Right atrium auricular region (tissue), 2 donors: ENCODE data around the gene DPF3. TPM values are rescaled to one million over a fixed set of nuclear protein-coding genes. Genes with fewer than 3 reads are reported as not detected.

Source experiments
- DNase-seq: peaks from one replicate; pipeline ENCODE4 v3.0.0-alpha.2; 2019; ENCODE audit warnings: low spot score
- H3K27ac ChIP-seq, 2 donors: fragments of 200-600 bp; sonication (generic); 1 replicate in 1 of 2; 2 replicates in 1 of 2; pipeline ENCODE4 v1.5.1; 2016 to 2019
- H3K27me3 ChIP-seq, 2 donors: fragments of 200-600 bp; sonication (generic); one replicate each; pipeline versions ENCODE4 v1.5.1 to v1.6.0; 2017 to 2019
- H3K36me3 ChIP-seq: fragments of 200-600 bp; sonication (generic); one replicate; pipeline ENCODE4 v1.5.1; 2016
- H3K4me1 ChIP-seq, 2 donors: fragments of 200-600 bp; sonication (generic); one replicate each; pipeline versions ENCODE4 v1.5.1 to v1.6.0; 2017 to 2019
- H3K4me3 ChIP-seq, 2 donors: fragments of 200-600 bp; sonication (generic); 1 replicate in 1 of 2; 2 replicates in 1 of 2; pipeline ENCODE4 v1.5.1; 2017 to 2019; ENCODE audit warnings: mild to moderate bottlenecking in 1 of 2, moderate library complexity in 1 of 2
- H3K9me3 ChIP-seq, 2 donors: fragments of 200-600 bp; sonication (generic); one replicate each; pipeline ENCODE4 v1.5.1; 2019
- total RNA-seq, 2 donors: library from RNA; depleted of rRNA; stranded (reverse); fragments of >200 nt; gene quantifications; one replicate each; pipeline ENCODE4 v1.1.0, GENCODE V29; 2016
- TF ChIP-seq, protein P1 (sequence below), 2 donors: fragments of 200-600 bp; sonication (generic); IDR thresholded peaks; one replicate each; pipeline ENCODE4 v1.5.1; 2019; ENCODE audit warnings: antibody characterized with exemption in 2 of 2

Gene DPF3
- total RNA-seq, 2 donors from 2014 or later: 14.7 to 26.6 TPM

GRCh38 chr14:72634691-72635616 lies 258.9 kb downstream of the DPF3 start:
- TF ChIP-seq, protein P1, sequence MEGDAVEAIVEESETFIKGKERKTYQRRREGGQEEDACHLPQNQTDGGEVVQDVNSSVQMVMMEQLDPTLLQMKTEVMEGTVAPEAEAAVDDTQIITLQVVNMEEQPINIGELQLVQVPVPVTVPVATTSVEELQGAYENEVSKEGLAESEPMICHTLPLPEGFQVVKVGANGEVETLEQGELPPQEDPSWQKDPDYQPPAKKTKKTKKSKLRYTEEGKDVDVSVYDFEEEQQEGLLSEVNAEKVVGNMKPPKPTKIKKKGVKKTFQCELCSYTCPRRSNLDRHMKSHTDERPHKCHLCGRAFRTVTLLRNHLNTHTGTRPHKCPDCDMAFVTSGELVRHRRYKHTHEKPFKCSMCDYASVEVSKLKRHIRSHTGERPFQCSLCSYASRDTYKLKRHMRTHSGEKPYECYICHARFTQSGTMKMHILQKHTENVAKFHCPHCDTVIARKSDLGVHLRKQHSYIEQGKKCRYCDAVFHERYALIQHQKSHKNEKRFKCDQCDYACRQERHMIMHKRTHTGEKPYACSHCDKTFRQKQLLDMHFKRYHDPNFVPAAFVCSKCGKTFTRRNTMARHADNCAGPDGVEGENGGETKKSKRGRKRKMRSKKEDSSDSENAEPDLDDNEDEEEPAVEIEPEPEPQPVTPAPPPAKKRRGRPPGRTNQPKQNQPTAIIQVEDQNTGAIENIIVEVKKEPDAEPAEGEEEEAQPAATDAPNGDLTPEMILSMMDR (IDR thresholded peaks at IDR 0.05): no peak
- Histone ChIP-seq H3K27ac (no peak overlapping the region), H3K27me3 (no peaks in the 10 kb centered on the region), H3K9me3 (peaks cover 0 to 6% of the 10 kb centered on the region in 2 donors), H3K4me3 (no peak overlapping the region), H3K36me3 (no peaks in the 10 kb centered on the region), H3K4me1 (peaks cover 0 to 9% of the 10 kb centered on the region in 2 donors)
- no peak for DNase-seq

- H3K27me3 ChIP-seq: no peaks in the 10 kb centered on the region
- no peak overlapping the region for H3K4me3 ChIP-seq
- peaks cover 0 to 9% of the 10 kb centered on the region in 2 donors for H3K4me1 ChIP-seq
- H3K36me3 ChIP-seq: no peaks in the 10 kb centered on the region
- H3K27ac ChIP-seq: no peak overlapping the region
- no peak for DNase-seq
- TF ChIP-seq, protein P1 (IDR thresholded peaks at IDR 0.05): no peak
- H3K9me3 ChIP-seq: no peaks in the 10 kb centered on the region
These were observed 260.4 kb downstream of the DPF3 start for GRCh38 chr14:72633551-72633950.

- Histone ChIP-seq H3K9me3 (no peaks in the 10 kb centered on the region), H3K27me3 (no peaks in the 10 kb centered on the region), H3K4me1 (peaks cover 0 to 9% of the 10 kb centered on the region in 2 donors), H3K4me3 (no peak overlapping the region), H3K36me3 (no peaks in the 10 kb centered on the region), H3K27ac (no peak overlapping the region)
- TF ChIP-seq, protein P1 (IDR thresholded peaks at IDR 0.05): no peak
- DNase-seq: no peak
These were observed 261.2 kb downstream of the DPF3 start for GRCh38 chr14:72632727-72633126.

- peaks cover 0 to 9% of the 10 kb centered on the region in 2 donors for H3K4me1 ChIP-seq
- peaks cover 0 to 6% of the 10 kb centered on the region in 2 donors for H3K9me3 ChIP-seq
- no peak overlapping the region for H3K4me3 ChIP-seq
- no peak overlapping the region for H3K27ac ChIP-seq
- TF ChIP-seq, protein P1 (IDR thresholded peaks at IDR 0.05): no peak
- no peak for DNase-seq
- H3K36me3 ChIP-seq: no peaks in the 10 kb centered on the region
- H3K27me3 ChIP-seq: no peaks in the 10 kb centered on the region
These were observed 262.5 kb downstream of the DPF3 start for GRCh38 chr14:72631401-72631800.

GRCh38 chr14:72630374-72630773 lies 263.5 kb downstream of the DPF3 start:
- H3K27me3 ChIP-seq: no peaks in the 10 kb centered on the region
- H3K36me3 ChIP-seq: no peaks in the 10 kb centered on the region
- peaks cover 0 to 6% of the 10 kb centered on the region in 2 donors for H3K9me3 ChIP-seq
- no peak overlapping the region for H3K27ac ChIP-seq
- no peak overlapping the region for H3K4me3 ChIP-seq
- TF ChIP-seq, protein P1 (IDR thresholded peaks at IDR 0.05): no peak
- peaks cover 0 to 9% of the 10 kb centered on the region in 2 donors for H3K4me1 ChIP-seq
- no peak for DNase-seq
